Effector CD4-positive, alpha-beta T cell (primary cell): ENCODE results near the gene MPDZ.
"Not testable (repeated sequence)": the region's sequence is repeated elsewhere in the genome, so short reads cannot be mapped to it uniquely, and the experiment has no call there.

Source experiments
- DNase-seq: peaks from one replicate; pipeline ENCODE4 v3.0.0-alpha.2; 2020

Gene MPDZ

GRCh38 chr9:13263511-13263910, 16.0 kb downstream of the MPDZ start:
- no peak for DNase-seq

GRCh38 chr9:13252852-13253251, 26.6 kb downstream of the MPDZ start:
- DNase-seq: no peak

GRCh38 chr9:13244181-13244580, 35.3 kb downstream of the MPDZ start:
- no peak for DNase-seq

- DNase-seq: no peak
Observed at GRCh38 chr9:13241283-13241682, 38.2 kb downstream of the MPDZ start.

- no peak for DNase-seq
Observed at GRCh38 chr9:13239660-13240059, 39.8 kb downstream of the MPDZ start.

GRCh38 chr9:13239208-13239607, 40.3 kb downstream of the MPDZ start:
- no peak for DNase-seq

GRCh38 chr9:13234932-13235331, 44.6 kb downstream of the MPDZ start:
- DNase-seq: no peak

GRCh38 chr9:13228431-13228830, 51.1 kb downstream of the MPDZ start:
- DNase-seq: no peak

GRCh38 chr9:13224366-13224765, 55.1 kb downstream of the MPDZ start:
- no peak for DNase-seq

- not testable (repeated sequence) for DNase-seq
Observed at GRCh38 chr9:13222733-13223132, 56.8 kb downstream of the MPDZ start.

- DNase-seq: no peak
Observed at GRCh38 chr9:13221741-13222140, 57.8 kb downstream of the MPDZ start.

- no peak for DNase-seq
Observed at GRCh38 chr9:13220837-13221236, 58.7 kb downstream of the MPDZ start.

- DNase-seq: no peak
Observed at GRCh38 chr9:13215791-13216554, 63.5 kb downstream of the MPDZ start.

- DNase-seq: no peak
Observed at GRCh38 chr9:13213998-13214397, 65.5 kb downstream of the MPDZ start.

GRCh38 chr9:13213337-13213736, 66.2 kb downstream of the MPDZ start:
- no peak for DNase-seq

- no peak for DNase-seq
Observed at GRCh38 chr9:13210306-13210705, 69.2 kb downstream of the MPDZ start.

- no peak for DNase-seq
Observed at GRCh38 chr9:13209498-13209897, 70.0 kb downstream of the MPDZ start.

- no peak for DNase-seq
Observed at GRCh38 chr9:13205824-13206223, 73.7 kb downstream of the MPDZ start.

GRCh38 chr9:13190040-13190439, 89.5 kb downstream of the MPDZ start:
- no peak for DNase-seq

- no peak for DNase-seq
Observed at GRCh38 chr9:13189362-13189761, 90.1 kb downstream of the MPDZ start.

- DNase-seq: no peak
Observed at GRCh38 chr9:13186774-13187173, 92.7 kb downstream of the MPDZ start.

GRCh38 chr9:13186091-13186490, 93.4 kb downstream of the MPDZ start:
- DNase-seq: no peak

- no peak for DNase-seq
Observed at GRCh38 chr9:13181652-13182051, 97.8 kb downstream of the MPDZ start.

- DNase-seq: no peak
Observed at GRCh38 chr9:13179257-13179656, 100.2 kb downstream of the MPDZ start.

- no peak for DNase-seq
Observed at GRCh38 chr9:13175732-13176131, 103.8 kb downstream of the MPDZ start.
